CD4-positive, alpha-beta T cell treated with Interleukin-17A for 1 hour (primary cell): ENCODE data around the gene GSTM2.
"Not testable (repeated sequence)": the region's sequence is repeated elsewhere in the genome, so short reads cannot be mapped to it uniquely, and the experiment has no call there.

Experiments used
- DNase-seq: peaks from one replicate; pipeline ENCODE4 v3.0.0-alpha.2; 2020

GSTM2 gene

GRCh38 chr1:109685399-109685798 is 17.5 kb downstream of the GSTM2 start:
- not testable (repeated sequence) for DNase-seq

- DNase-seq: not testable (repeated sequence)
Observed at GRCh38 chr1:109685890-109686289, 18.0 kb downstream of the GSTM2 start.

- DNase-seq: not testable (repeated sequence)
Observed at GRCh38 chr1:109687109-109687508, 19.3 kb downstream of the GSTM2 start.

GRCh38 chr1:109687641-109688499 is 20.0 kb downstream of the GSTM2 start, which contains the start of gene GSTM1:
Gene GSTM1 (plus strand): TSS chr1:109687817. CDS start chr1:109687874, 57 bp downstream.
- DNase-seq: no peak

- no peak for DNase-seq
Observed at GRCh38 chr1:109689844-109690405, 22.1 kb downstream of the GSTM2 start.

- no peak for DNase-seq
Observed at GRCh38 chr1:109691759-109692158, 23.9 kb downstream of the GSTM2 start.

GRCh38 chr1:109694400-109694799 is 26.5 kb downstream of the GSTM2 start:
- not testable (repeated sequence) for DNase-seq

GRCh38 chr1:109695138-109695537 is 27.3 kb downstream of the GSTM2 start:
- not testable (repeated sequence) for DNase-seq

GRCh38 chr1:109697066-109697465 is 29.2 kb downstream of the GSTM2 start:
- DNase-seq: no peak

GRCh38 chr1:109697861-109698260 is 30.0 kb downstream of the GSTM2 start:
- DNase-seq: not testable (repeated sequence)

- DNase-seq: not testable (repeated sequence)
Observed at GRCh38 chr1:109702940-109703339, 35.1 kb downstream of the GSTM2 start.

GRCh38 chr1:109704173-109704572 is 36.3 kb downstream of the GSTM2 start:
- no peak for DNase-seq

GRCh38 chr1:109705411-109705810 is 37.6 kb downstream of the GSTM2 start:
- DNase-seq: no peak

- DNase-seq: not testable (repeated sequence)
Observed at GRCh38 chr1:109708949-109709348, 41.1 kb downstream of the GSTM2 start.

- DNase-seq: not testable (repeated sequence)
Observed at GRCh38 chr1:109709822-109710221, 42.0 kb downstream of the GSTM2 start.

GRCh38 chr1:109711593-109712320 is 43.9 kb downstream of the GSTM2 start, which contains the start of gene GSTM5:
Gene GSTM5 (plus strand): TSS chr1:109712251. CDS start chr1:109712313, 62 bp downstream.
- not testable (repeated sequence) for DNase-seq

- DNase-seq: no peak
Observed at GRCh38 chr1:109712321-109712864, 44.5 kb downstream of the GSTM2 start.

GRCh38 chr1:109713636-109714035 is 45.8 kb downstream of the GSTM2 start:
- no peak for DNase-seq

- no peak for DNase-seq
Observed at GRCh38 chr1:109714661-109715372, 47.0 kb downstream of the GSTM2 start.

- no peak for DNase-seq
Observed at GRCh38 chr1:109716121-109716520, 48.3 kb downstream of the GSTM2 start.

- DNase-seq: no peak
Observed at GRCh38 chr1:109716570-109717090, 48.8 kb downstream of the GSTM2 start.

GRCh38 chr1:109717729-109718128 is 49.9 kb downstream of the GSTM2 start:
- no peak for DNase-seq
